Sigmoid colon (tissue), 7 donors: ENCODE measurements around the gene POU2F3. TPM values are rescaled to one million over a fixed set of nuclear protein-coding genes. Genes with fewer than 3 reads are reported as not detected.
"Not testable (repeated sequence)": the region's sequence is repeated elsewhere in the genome, so short reads cannot be mapped to it uniquely, and the experiment has no call there.

Source experiments
- DNase-seq: peaks from one replicate; pipeline ENCODE4 v3.0.0-alpha.2; 2019
- H3K27ac ChIP-seq, 4 donors: fragments of 200-600 bp; sonication (generic); one replicate each; pipeline ENCODE4 v1.5.1; 2016 to 2019; ENCODE audit warnings: mild to moderate bottlenecking in 1 of 4
- H3K27me3 ChIP-seq, 3 donors: fragments of 200-600 bp; sonication (generic); one replicate each; pipeline ENCODE4 v1.5.1; 2019; ENCODE audit warnings: mild to moderate bottlenecking in 1 of 3
- H3K36me3 ChIP-seq, 4 donors: fragments of 200-600 bp; sonication (generic); one replicate each; pipeline ENCODE4 v1.5.1; 2016 to 2019
- H3K4me1 ChIP-seq, 4 donors: fragments of 200-600 bp; sonication (generic); one replicate each; pipeline ENCODE4 v1.5.1; 2017 to 2019
- H3K4me3 ChIP-seq, 4 donors: fragments of 200-600 bp; sonication (generic); one replicate each; pipeline ENCODE4 v1.5.1; 2017 to 2019; ENCODE audit warnings: mild to moderate bottlenecking in 2 of 4, moderate library complexity in 1 of 4
- H3K9me3 ChIP-seq, 4 donors: fragments of 200-600 bp in 3 of 4; sonication (generic) in 3 of 4; one replicate each; pipeline versions ENCODE4 v1.5.1 to v1.6.1; 2013 to 2019
- EP300 ChIP-seq, 4 donors: sonication (generic); formaldehyde crosslinking; IDR thresholded peaks; one replicate each; pipeline ENCODE4 v1.6.1; 2017; ENCODE audit warnings: antibody characterized with exemption in 4 of 4
- POLR2A ChIP-seq, 2 donors: fragments of 450-650 bp; IDR thresholded peaks; one replicate each; pipeline ENCODE4 v1.6.1; 2016; ENCODE audit warnings: antibody characterized with exemption in 2 of 2, mild to moderate bottlenecking in 2 of 2, moderate library complexity in 2 of 2
- POLR2AphosphoS5 ChIP-seq, 4 donors: sonication (generic); formaldehyde crosslinking; IDR thresholded peaks; one replicate each; pipeline ENCODE4 v1.6.1; 2017; ENCODE audit warnings: antibody characterized with exemption in 4 of 4
- WGBS, 2 donors: extraction: QIAGEN DNeasy Blood & Tissue Kit; methylation state at CpG; one replicate each; pipeline ENCODE4 v1.1.7; 2013; 5-methylcytosine and 5-hydroxymethylcytosine counted together
- intact Hi-C: fragments of 100-400 bp; cut with DNase I; formaldehyde crosslinking; loops from one replicate; pipeline ENCODE4 v1.15.1; 2023
- polyA plus RNA-seq, 3 donors: library from polyadenylated mRNA; stranded (reverse); fragments of 200-250 nt; gene quantifications; one replicate each; pipeline ENCODE4 v1.2.3, GENCODE V29; 2013
- total RNA-seq, 4 donors: library from RNA; depleted of rRNA; stranded (reverse); fragments of >200 nt; gene quantifications; one replicate each; pipeline ENCODE4 v1.1.0, GENCODE V29; 2016
- TF ChIP-seq, protein P1 (sequence below), 4 experiments: fragments of 450-650 bp in 3 of 4; fragments of 200-600 bp in 1 of 4; IDR thresholded peaks; one replicate each; pipeline ENCODE4 v1.5.1; 2016 to 2019; ENCODE audit warnings: antibody characterized with exemption in 4 of 4, mild to moderate bottlenecking in 3 of 4, moderate library complexity in 2 of 4
- donor health status: healthy with polysubstance abuse.
- donor health status: Bipolar disorder and iron deficiency.
- donor health status: healthy.

POU2F3 gene
- total and polyA plus RNA-seq, 7 donors, result 0.92 to 1.8 (median 1.3) TPM; not detected in 4

DNA sequence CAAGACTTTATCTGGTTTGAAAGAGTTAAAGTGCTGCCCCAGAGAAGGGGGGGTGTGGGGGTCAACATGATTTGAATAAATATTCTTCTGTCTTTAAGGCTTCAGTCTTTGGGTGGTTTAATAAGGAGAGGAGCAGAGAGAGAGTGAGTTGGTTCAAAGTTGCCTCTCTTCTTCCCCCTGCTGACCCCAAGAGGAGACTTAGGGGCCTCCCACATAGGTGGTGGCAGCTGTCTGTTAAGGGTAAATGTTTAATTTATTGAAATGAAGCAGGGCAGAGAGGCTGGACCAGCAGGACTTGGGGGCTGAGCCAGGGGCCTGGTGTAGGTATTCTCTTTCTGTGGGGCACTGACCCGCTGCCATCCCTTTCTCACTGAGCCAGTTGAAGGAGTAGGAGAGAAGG lies 5.5 kb downstream of the POU2F3 start:
- WGBS, 2 donors, result 93 to 95% methylated on average over 1 of the region's 1 CpG
- Histone ChIP-seq H3K27me3 (peaks cover 9 to 36% (median 30%) of the 10 kb centered on the region in 3 donors), H3K4me1 (peaks cover 0 to under 1% (median under 1%) of the 10 kb centered on the region in 4 donors), H3K27ac (no peak overlapping the region), H3K4me3 (no peak overlapping the region), H3K9me3 (no peaks in the 10 kb centered on the region), H3K36me3 (no peaks in the 10 kb centered on the region)
- intact Hi-C loops, result no loop called here
- DNase-seq, result no peak
- TF ChIP-seq POLR2A (IDR thresholded peaks at IDR 0.05) (no peak), EP300 (IDR thresholded peaks at IDR 0.05) (no peak), POLR2AphosphoS5 (IDR thresholded peaks at IDR 0.05) (no peak)
- TF ChIP-seq, protein P1, sequence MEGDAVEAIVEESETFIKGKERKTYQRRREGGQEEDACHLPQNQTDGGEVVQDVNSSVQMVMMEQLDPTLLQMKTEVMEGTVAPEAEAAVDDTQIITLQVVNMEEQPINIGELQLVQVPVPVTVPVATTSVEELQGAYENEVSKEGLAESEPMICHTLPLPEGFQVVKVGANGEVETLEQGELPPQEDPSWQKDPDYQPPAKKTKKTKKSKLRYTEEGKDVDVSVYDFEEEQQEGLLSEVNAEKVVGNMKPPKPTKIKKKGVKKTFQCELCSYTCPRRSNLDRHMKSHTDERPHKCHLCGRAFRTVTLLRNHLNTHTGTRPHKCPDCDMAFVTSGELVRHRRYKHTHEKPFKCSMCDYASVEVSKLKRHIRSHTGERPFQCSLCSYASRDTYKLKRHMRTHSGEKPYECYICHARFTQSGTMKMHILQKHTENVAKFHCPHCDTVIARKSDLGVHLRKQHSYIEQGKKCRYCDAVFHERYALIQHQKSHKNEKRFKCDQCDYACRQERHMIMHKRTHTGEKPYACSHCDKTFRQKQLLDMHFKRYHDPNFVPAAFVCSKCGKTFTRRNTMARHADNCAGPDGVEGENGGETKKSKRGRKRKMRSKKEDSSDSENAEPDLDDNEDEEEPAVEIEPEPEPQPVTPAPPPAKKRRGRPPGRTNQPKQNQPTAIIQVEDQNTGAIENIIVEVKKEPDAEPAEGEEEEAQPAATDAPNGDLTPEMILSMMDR (IDR thresholded peaks at IDR 0.05), result no peak

DNA sequence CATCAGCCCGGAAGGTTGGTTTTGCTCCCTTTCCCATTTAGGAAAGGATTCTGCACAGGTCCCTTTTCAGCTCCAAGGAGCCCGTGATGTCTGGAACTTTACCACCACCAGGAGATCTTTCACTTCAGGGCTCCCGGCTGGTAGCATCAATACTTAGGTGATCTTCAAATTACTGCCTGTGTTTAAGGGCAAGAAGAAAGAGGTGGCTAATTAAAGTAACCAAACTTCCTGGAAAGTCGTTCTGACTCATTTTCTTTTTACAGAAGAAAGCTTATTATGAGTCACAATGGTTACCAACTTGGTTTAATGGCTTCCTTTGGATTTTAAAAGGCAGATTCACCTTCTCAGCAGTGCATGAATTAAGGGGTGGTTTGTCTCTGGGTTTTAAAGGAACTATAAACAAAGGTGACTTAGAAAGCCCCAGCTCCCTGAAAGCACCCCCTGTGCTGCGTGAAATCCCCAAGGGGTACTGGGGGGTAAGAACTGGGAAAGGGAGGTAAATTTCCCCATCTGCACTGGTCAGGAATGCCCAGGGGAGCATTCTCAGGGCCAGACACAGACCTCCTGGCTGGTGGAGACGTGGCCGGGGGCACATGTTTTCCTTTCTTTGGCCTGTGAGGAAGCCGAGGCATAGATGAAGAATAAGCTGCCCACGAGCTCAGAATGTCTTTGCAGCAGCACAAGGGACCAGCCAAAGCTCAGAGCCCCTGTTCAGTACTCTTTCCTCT lies 8.8 kb downstream of the POU2F3 start:
- 53 to 72% methylated on average over 9 of the region's 9 CpGs for WGBS, 2 donors
- peaks cover 0 to 20% (median 0%) of the 10 kb centered on the region in 3 donors for H3K27me3 ChIP-seq

DNA sequence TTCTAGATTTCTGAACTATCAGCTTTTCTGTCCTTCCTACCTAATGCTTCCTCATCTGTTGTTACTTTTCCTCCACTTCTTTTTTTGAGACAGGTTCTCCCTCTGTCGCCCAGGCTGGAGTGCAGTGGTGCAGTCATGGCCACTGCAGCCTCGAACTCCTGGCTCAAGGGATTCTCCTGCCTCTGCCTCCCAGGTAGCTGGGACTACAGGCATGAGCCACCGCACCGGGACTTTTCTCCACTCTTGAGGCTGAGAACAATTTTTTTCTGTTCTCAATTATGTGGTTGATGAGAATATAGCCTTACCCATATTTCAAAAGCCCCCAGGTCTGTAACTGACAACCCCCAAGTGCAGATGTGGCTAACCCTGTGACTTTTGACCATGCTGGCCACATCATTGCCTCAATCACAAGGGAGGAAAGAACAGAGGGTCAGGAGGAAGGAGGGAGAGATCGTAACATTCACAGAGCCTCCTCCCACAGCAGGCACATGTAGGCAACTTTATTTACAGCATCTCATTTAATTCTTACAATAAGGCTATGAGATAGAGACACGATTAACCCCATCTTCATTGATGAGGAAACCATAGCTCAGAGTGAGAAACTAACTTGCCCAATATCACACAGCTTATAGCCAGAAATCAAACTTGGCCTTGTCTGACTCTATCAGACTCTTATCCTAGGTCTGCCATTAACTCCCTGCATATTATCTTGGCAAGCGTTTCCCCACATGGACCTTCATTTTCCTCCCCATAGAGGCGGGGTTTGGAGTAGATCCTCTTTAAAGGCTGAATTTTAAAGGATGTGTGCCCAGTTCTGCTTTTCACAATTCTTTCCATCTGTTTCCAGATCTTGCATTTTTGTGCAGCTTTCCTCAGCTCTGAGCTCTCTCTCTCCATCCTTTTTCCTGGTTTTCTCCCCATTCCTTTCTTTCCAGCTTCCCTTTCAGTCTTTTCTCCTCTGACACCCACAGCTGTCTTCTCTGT lies 9.6 kb downstream of the POU2F3 start:
- H3K36me3 ChIP-seq, result no peaks in the 10 kb centered on the region
- no peak overlapping the region for H3K4me3 ChIP-seq
- H3K27ac ChIP-seq, result no peak overlapping the region
- H3K27me3 ChIP-seq, result peaks cover 4 to 25% (median 5%) of the 10 kb centered on the region in 3 donors
- H3K4me1 ChIP-seq, result no peaks in the 10 kb centered on the region
- 80 to 83% methylated on average over 8 of the region's 8 CpGs for WGBS, 2 donors
- TF ChIP-seq EP300 (IDR thresholded peaks at IDR 0.05) (no peak), POLR2AphosphoS5 (IDR thresholded peaks at IDR 0.05) (no peak), POLR2A (IDR thresholded peaks at IDR 0.05) (no peak)
- TF ChIP-seq, protein P1 (IDR thresholded peaks at IDR 0.05), result no peak
- no peak for DNase-seq
- intact Hi-C loops, result no loop called here
- no peaks in the 10 kb centered on the region for H3K9me3 ChIP-seq

More for the DNA sequence above, 8.8 kb downstream of the POU2F3 start:
- DNase-seq, result no peak
- Histone ChIP-seq H3K9me3 (no peaks in the 10 kb centered on the region), H3K27ac (no peak overlapping the region), H3K36me3 (no peaks in the 10 kb centered on the region), H3K4me1 (no peaks in the 10 kb centered on the region), H3K4me3 (no peak overlapping the region)
- TF ChIP-seq POLR2AphosphoS5 (IDR thresholded peaks at IDR 0.05), result no peak
- TF ChIP-seq EP300 (IDR thresholded peaks at IDR 0.05), result no peak
- TF ChIP-seq, protein P1 (IDR thresholded peaks at IDR 0.05), result no peak
- TF ChIP-seq POLR2A (IDR thresholded peaks at IDR 0.05), result no peak
- intact Hi-C loops, result no loop called here

DNA sequence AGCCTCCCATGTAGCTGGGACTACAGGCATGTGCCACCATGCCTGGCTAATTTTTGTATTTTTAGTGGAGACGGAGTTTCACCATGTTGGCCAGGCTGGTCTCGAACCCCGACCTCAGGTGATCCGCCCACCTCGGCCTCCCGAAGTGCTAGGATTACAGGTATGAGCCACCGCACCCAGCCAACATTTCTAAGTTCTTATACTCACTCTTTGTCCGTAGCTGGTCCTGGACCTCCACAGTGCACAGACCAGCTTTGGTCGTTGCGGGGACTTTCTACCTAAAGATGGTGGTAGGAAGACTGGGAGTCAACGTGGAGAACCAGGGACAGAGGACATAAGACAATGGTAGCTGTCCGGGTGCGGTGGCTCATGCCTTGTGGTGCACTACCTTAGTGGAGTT lies 13.4 kb downstream of the POU2F3 start:
- H3K36me3 ChIP-seq, H3K4me1 ChIP-seq, intact Hi-C loops, H3K4me3 ChIP-seq, H3K9me3 ChIP-seq, H3K27ac ChIP-seq, DNase-seq: not testable (repeated sequence)
- H3K27me3 ChIP-seq, result peaks cover 7 to 59% (median 12%) of the 10 kb centered on the region in 3 donors
- 93 to 95% methylated on average over 13 of the region's 13 CpGs for WGBS, 2 donors
